ENCODE results near the gene CRISPLD2.
"Not testable (repeated sequence)": the region's sequence is repeated elsewhere in the genome, so short reads cannot be mapped to it uniquely, and the experiment has no call there.

Gene CRISPLD2

DNA sequence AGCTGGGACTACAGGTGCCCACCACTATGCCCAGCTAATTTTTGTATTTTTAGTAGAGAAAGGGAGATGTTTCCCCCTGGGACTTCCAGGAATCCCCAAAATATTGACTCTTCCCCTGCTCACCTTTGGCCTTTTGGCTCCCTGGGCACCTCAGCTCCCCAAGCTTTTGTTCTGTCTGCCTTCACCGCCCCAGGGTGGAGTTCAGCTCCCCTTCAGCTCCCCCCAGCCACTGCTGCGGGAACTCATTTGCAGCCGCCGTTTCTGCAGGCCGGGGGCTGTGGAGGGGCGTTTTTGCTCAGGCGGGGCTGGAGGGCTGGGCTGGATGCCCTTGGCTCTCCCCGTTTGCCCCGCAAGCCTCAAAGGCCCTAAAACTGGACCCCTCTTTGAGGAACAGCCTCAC lies 47.9 kb downstream of the CRISPLD2 start:
- Histone ChIP-seq H3K36me3 (ENCODE audit: insufficient read depth, low read length) (no peaks in the 10 kb centered on the region), H3K27ac (ENCODE audit: low read depth, low read length) (no peak overlapping the region), H3K9ac (ENCODE audit: low read depth, low read length) (no peak overlapping the region), H3K9me3 (ENCODE audit: insufficient read depth, low read depth, low read length) (no peaks in the 10 kb centered on the region), H3K4me1 (ENCODE audit: insufficient read depth, low read length) (no peaks in the 10 kb centered on the region), H3K4me3 (ENCODE audit: low read length) (no peak overlapping the region), H3K27me3 (ENCODE audit: insufficient read depth, low read length) (no peaks in the 10 kb centered on the region)
- 81% methylated on average over 9 of the region's 9 CpGs for WGBS

GRCh38 chr16:84868328-84868727 lies 48.5 kb downstream of the CRISPLD2 start:
- 88% methylated on average over 9 of the region's 9 CpGs for WGBS
- H3K9ac ChIP-seq (ENCODE audit: low read depth, low read length) = no peak overlapping the region
- no peaks in the 10 kb centered on the region for H3K9me3 ChIP-seq (ENCODE audit: insufficient read depth, low read depth, low read length)
- no peak overlapping the region for H3K4me3 ChIP-seq (ENCODE audit: low read length)
- H3K27ac ChIP-seq (ENCODE audit: low read depth, low read length) = no peak overlapping the region
- no peaks in the 10 kb centered on the region for H3K36me3 ChIP-seq (ENCODE audit: insufficient read depth, low read length)
- no peaks in the 10 kb centered on the region for H3K4me1 ChIP-seq (ENCODE audit: insufficient read depth, low read length)
- H3K27me3 ChIP-seq (ENCODE audit: insufficient read depth, low read length) = no peaks in the 10 kb centered on the region

DNA sequence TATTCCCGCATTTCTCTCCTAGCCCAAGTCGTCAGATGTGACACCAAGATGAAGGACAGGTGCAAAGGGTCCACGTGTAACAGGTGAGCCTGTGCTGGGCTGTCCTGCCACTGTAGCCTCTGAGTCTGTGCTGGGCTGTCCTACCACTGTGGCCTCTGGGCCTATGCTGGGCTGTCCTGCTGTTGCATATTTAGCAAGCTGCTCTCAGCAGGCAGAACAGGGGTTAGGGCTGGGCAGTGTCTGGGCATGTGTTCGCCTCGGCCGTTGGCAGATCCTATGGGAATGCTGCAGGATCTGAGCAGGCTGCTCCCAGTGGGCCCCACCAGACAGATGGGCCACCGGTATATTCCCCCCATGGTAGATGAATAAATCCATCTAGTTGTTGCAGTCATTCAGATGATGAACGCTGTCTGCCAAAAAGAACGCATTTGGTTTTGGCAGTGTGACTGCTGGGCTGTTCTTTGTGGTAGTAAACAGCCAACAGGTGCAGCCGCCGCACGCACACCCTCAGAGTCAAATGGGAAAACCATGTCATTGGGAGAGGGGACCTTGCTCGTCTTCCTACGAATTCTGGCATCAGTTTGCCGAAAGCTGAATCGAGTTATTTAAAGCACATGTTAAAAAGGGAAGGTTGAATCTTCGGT lies 49.2 kb downstream of the CRISPLD2 start:
- Histone ChIP-seq H3K4me3 (ENCODE audit: low read length) (no peak overlapping the region), H3K27ac (ENCODE audit: low read depth, low read length) (no peak overlapping the region), H3K4me1 (ENCODE audit: insufficient read depth, low read length) (no peaks in the 10 kb centered on the region), H3K36me3 (ENCODE audit: insufficient read depth, low read length) (no peaks in the 10 kb centered on the region), H3K9me3 (ENCODE audit: insufficient read depth, low read depth, low read length) (no peaks in the 10 kb centered on the region), H3K27me3 (ENCODE audit: insufficient read depth, low read length) (no peaks in the 10 kb centered on the region), H3K9ac (ENCODE audit: low read depth, low read length) (no peak overlapping the region)
- 95% methylated on average over 17 of the region's 17 CpGs for WGBS

- Histone ChIP-seq H3K9me3 (ENCODE audit: insufficient read depth, low read depth, low read length) (no peaks in the 10 kb centered on the region), H3K9ac (ENCODE audit: low read depth, low read length) (no peak overlapping the region), H3K4me3 (ENCODE audit: low read length) (no peak overlapping the region), H3K36me3 (ENCODE audit: insufficient read depth, low read length) (no peaks in the 10 kb centered on the region), H3K27me3 (ENCODE audit: insufficient read depth, low read length) (no peaks in the 10 kb centered on the region), H3K27ac (ENCODE audit: low read depth, low read length) (no peak overlapping the region), H3K4me1 (ENCODE audit: insufficient read depth, low read length) (no peaks in the 10 kb centered on the region)
- WGBS = 89% methylated on average over 15 of the region's 15 CpGs
These were observed 49.7 kb downstream of the CRISPLD2 start for GRCh38 chr16:84869473-84869845.

GRCh38 chr16:84872971-84873370 lies 53.2 kb downstream of the CRISPLD2 start:
- H3K36me3 ChIP-seq (ENCODE audit: insufficient read depth, low read length); H3K4me1 ChIP-seq (ENCODE audit: insufficient read depth, low read length); H3K9ac ChIP-seq (ENCODE audit: low read depth, low read length); H3K27me3 ChIP-seq (ENCODE audit: insufficient read depth, low read length); H3K9me3 ChIP-seq (ENCODE audit: insufficient read depth, low read depth, low read length); H3K27ac ChIP-seq (ENCODE audit: low read depth, low read length); H3K4me3 ChIP-seq (ENCODE audit: low read length): not testable (repeated sequence)
- 97% methylated on average over 17 of the region's 17 CpGs for WGBS

GRCh38 chr16:84874004-84874435 lies 54.2 kb downstream of the CRISPLD2 start:
- Histone ChIP-seq H3K27ac (ENCODE audit: low read depth, low read length) (no peak overlapping the region), H3K9ac (ENCODE audit: low read depth, low read length) (no peak overlapping the region), H3K36me3 (ENCODE audit: insufficient read depth, low read length) (no peaks in the 10 kb centered on the region), H3K4me3 (ENCODE audit: low read length) (no peak overlapping the region), H3K4me1 (ENCODE audit: insufficient read depth, low read length) (no peaks in the 10 kb centered on the region), H3K27me3 (ENCODE audit: insufficient read depth, low read length) (no peaks in the 10 kb centered on the region), H3K9me3 (ENCODE audit: insufficient read depth, low read depth, low read length) (no peaks in the 10 kb centered on the region)
- 91% methylated on average over 4 of the region's 4 CpGs for WGBS

- H3K4me3 ChIP-seq (ENCODE audit: low read length) = no peak overlapping the region
- H3K4me1 ChIP-seq (ENCODE audit: insufficient read depth, low read length) = no peaks in the 10 kb centered on the region
- no peaks in the 10 kb centered on the region for H3K9me3 ChIP-seq (ENCODE audit: insufficient read depth, low read depth, low read length)
- H3K27ac ChIP-seq (ENCODE audit: low read depth, low read length) = no peak overlapping the region
- H3K36me3 ChIP-seq (ENCODE audit: insufficient read depth, low read length) = no peaks in the 10 kb centered on the region
- no peak overlapping the region for H3K9ac ChIP-seq (ENCODE audit: low read depth, low read length)
- WGBS = 95% methylated on average over 3 of the region's 5 CpGs
- H3K27me3 ChIP-seq (ENCODE audit: insufficient read depth, low read length) = no peaks in the 10 kb centered on the region
These were observed 54.8 kb downstream of the CRISPLD2 start for GRCh38 chr16:84874553-84874952.

- Histone ChIP-seq H3K9me3 (ENCODE audit: insufficient read depth, low read depth, low read length) (no peaks in the 10 kb centered on the region), H3K27ac (ENCODE audit: low read depth, low read length) (no peak overlapping the region), H3K36me3 (ENCODE audit: insufficient read depth, low read length) (no peaks in the 10 kb centered on the region), H3K4me3 (ENCODE audit: low read length) (no peak overlapping the region), H3K27me3 (ENCODE audit: insufficient read depth, low read length) (no peaks in the 10 kb centered on the region), H3K9ac (ENCODE audit: low read depth, low read length) (no peak overlapping the region), H3K4me1 (ENCODE audit: insufficient read depth, low read length) (no peaks in the 10 kb centered on the region; the same call in 1 of the 2 replicates)
- WGBS = 97% methylated on average over 3 of the region's 3 CpGs
These were observed 55.2 kb downstream of the CRISPLD2 start for GRCh38 chr16:84874983-84875382.

- H3K9me3 ChIP-seq (ENCODE audit: insufficient read depth, low read depth, low read length) = no peaks in the 10 kb centered on the region
- no peaks in the 10 kb centered on the region for H3K27me3 ChIP-seq (ENCODE audit: insufficient read depth, low read length)
- no peak overlapping the region for H3K9ac ChIP-seq (ENCODE audit: low read depth, low read length)
- no peaks in the 10 kb centered on the region for H3K36me3 ChIP-seq (ENCODE audit: insufficient read depth, low read length)
- 90% methylated on average over 6 of the region's 6 CpGs for WGBS
- H3K4me1 ChIP-seq (ENCODE audit: insufficient read depth, low read length) = no peaks in the 10 kb centered on the region; the same call in 1 of the 2 replicates
- H3K27ac ChIP-seq (ENCODE audit: low read depth, low read length) = no peak overlapping the region
- H3K4me3 ChIP-seq (ENCODE audit: low read length) = no peak overlapping the region
These were observed 56.1 kb downstream of the CRISPLD2 start for GRCh38 chr16:84875846-84876245.

DNA sequence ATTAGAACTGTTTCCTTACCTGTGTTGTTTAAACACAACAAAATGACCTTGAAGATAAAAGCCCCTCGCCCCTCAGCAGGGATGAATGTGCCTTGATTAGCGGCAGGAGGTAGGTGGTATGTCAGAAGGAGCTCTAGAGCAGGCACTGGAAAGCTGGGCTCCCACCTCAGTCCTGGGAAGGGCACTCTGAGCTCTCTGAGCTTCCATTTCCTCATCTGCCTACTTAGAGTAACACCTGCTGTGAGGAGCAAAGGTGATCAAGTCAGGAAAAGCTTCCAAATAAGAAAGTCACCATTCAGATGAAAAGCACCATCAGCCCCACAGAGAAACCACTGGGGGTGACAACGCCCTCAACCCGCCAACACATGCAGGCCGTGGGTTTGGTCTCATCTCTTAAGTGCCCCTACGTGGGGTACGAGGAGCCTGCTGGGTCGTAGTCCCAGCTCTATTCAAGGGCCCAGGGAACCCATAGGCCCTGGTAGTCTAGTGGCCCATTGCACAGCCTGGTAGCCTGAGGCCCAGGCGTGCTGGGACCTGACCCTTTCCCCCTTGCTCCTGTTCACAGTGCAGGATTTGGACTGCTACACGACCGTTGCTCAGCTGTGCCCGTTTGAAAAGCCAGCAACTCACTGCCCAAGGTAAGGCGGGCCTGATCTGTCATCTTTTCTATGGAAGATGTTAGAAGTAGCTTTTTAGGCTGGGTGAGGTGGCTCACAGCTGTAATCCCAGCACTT lies 57.3 kb downstream of the CRISPLD2 start:
- no peaks in the 10 kb centered on the region for H3K27me3 ChIP-seq (ENCODE audit: insufficient read depth, low read length)
- H3K4me1 ChIP-seq (ENCODE audit: insufficient read depth, low read length) = no peaks in the 10 kb centered on the region; the same call in 1 of the 2 replicates
- 64% methylated on average over 13 of the region's 13 CpGs for WGBS
- H3K9me3 ChIP-seq (ENCODE audit: insufficient read depth, low read depth, low read length) = no peaks in the 10 kb centered on the region
- H3K36me3 ChIP-seq (ENCODE audit: insufficient read depth, low read length) = no peaks in the 10 kb centered on the region
- H3K27ac ChIP-seq (ENCODE audit: low read depth, low read length) = no peak overlapping the region
- H3K4me3 ChIP-seq (ENCODE audit: low read length) = no peak overlapping the region
- H3K9ac ChIP-seq (ENCODE audit: low read depth, low read length) = no peak overlapping the region

GRCh38 chr16:84878770-84879169 lies 59.0 kb downstream of the CRISPLD2 start:
- Histone ChIP-seq H3K27me3 (ENCODE audit: insufficient read depth, low read length) (no peaks in the 10 kb centered on the region), H3K4me1 (ENCODE audit: insufficient read depth, low read length) (peaks cover 6% of the 10 kb centered on the region; the same call in 1 of the 2 replicates), H3K9ac (ENCODE audit: low read depth, low read length) (no peak overlapping the region), H3K4me3 (ENCODE audit: low read length) (no peak overlapping the region), H3K36me3 (ENCODE audit: insufficient read depth, low read length) (no peaks in the 10 kb centered on the region), H3K27ac (ENCODE audit: low read depth, low read length) (no peak overlapping the region), H3K9me3 (ENCODE audit: insufficient read depth, low read depth, low read length) (no peaks in the 10 kb centered on the region)
- WGBS = 91% methylated on average over 5 of the region's 5 CpGs
